ENCODE measurements around the gene INPP5D.

DNA sequence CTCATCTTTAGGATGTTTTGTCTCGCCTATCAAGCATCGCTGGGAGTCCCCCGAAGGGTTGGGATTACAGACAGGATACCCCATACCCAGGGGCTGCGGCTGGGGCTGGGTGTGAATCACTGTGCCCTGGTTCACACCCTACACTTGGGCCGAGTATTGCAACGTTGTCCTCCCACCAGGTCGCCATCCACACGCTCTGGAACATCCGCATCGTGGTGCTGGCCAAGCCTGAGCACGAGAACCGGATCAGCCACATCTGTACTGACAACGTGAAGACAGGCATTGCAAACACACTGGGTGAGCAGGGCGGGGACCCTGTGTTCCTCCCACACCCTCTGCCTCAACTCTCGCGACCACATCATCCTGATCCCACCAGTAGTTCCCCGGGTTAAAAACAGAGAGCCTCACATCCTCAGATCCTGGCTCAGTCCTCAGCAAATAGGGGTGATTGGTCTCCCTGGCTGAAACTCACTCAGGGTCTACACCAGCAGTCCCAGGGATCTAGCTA, 104.0 kb downstream of the INPP5D start:
- TF ChIP-seq JUN (IDR thresholded peaks at IDR 0.05) (no peak), CTCF (IDR thresholded peaks at IDR 0.05) (no peak), HOXA7 (CRISPR knock-in tag; IDR thresholded peaks at IDR 0.05) (no peak), BHLHE40 (IDR thresholded peaks at IDR 0.05; ENCODE audit: low read depth, low read length) (no peak), FOSL2 (IDR thresholded peaks at IDR 0.05) (no peak), FOSL2 (CRISPR knock-in tag; IDR thresholded peaks at IDR 0.05) (no peak), POLR2A (IDR thresholded peaks at IDR 0.05; ENCODE audit: low read length) (no peak), CEBPB (IDR thresholded peaks at IDR 0.05) (no peak), MAX (IDR thresholded peaks at IDR 0.05) (no peak), REST (IDR thresholded peaks at IDR 0.05) (no peak), TP53 (CRISPR knock-in tag; IDR thresholded peaks at IDR 0.05) (no peak), MAFK (IDR thresholded peaks at IDR 0.05; ENCODE audit: partially characterized antibody) (no peak), RFX5 (IDR thresholded peaks at IDR 0.05) (no peak)

Data from A549 (cell line).